ENCODE data around the gene COPZ1. TPM values are rescaled to one million over a fixed set of nuclear protein-coding genes. Genes with fewer than 3 reads are reported as not detected.
A peak's percentile ranks its signal among the peaks of the same experiment; 100 is the strongest.

The COPZ1 gene
- total and polyA plus RNA-seq, 4 donors = 98.8 to 163 (median 136) TPM

GRCh38 chr12:54390668-54391551, 66.0 kb downstream of the COPZ1 start:
- Histone ChIP-seq H3K9me3 (ENCODE audit: control insufficient read depth in 4 of 4, insufficient read depth in 3 of 4, low read length in 3 of 4) (no peaks in the 10 kb centered on the region), H3K27ac (ENCODE audit: low read depth in 1 of 2, low read length in 1 of 2) (no peak overlapping the region), H3K36me3 (ENCODE audit: control insufficient read depth in 4 of 4, insufficient read depth in 4 of 4, low read length in 4 of 4) (peaks cover 0 to 18% (median 3%) of the 10 kb centered on the region in 4 donors), H3K9ac (ENCODE audit: insufficient read depth in 1 of 2, low read length in 2 of 2) (no peak overlapping the region), H3K27me3 (ENCODE audit: control insufficient read depth in 3 of 3, insufficient read depth in 3 of 3, low read length in 2 of 3) (no peaks in the 10 kb centered on the region), H3K4me1 (ENCODE audit: control insufficient read depth in 5 of 5, insufficient read depth in 5 of 5, low read length in 5 of 5) (peaks cover 0 to 21% (median 7%) of the 10 kb centered on the region in 5 donors), H3K4me3 (no peak overlapping the region)
- TF ChIP-seq CTCF (IDR thresholded peaks at IDR 0.05; ENCODE audit: control extremely low read depth, extremely low read depth) = no peak
- 28 to 29% methylated on average over 35 to 51 of the region's 51 CpGs for WGBS, 2 donors
- ATAC-seq (ENCODE audit: insufficient read depth, low FRiP score) = no peak
- DNase-seq = peak in 1 of 3 donors; percentile 54

GRCh38 chr12:54392485-54393206, 67.7 kb downstream of the COPZ1 start:
- DNase-seq (no peak), ATAC-seq (ENCODE audit: insufficient read depth, low FRiP score) (no peak)
- Histone ChIP-seq H3K27ac (ENCODE audit: low read depth in 1 of 2, low read length in 1 of 2) (no peak overlapping the region), H3K4me1 (ENCODE audit: control insufficient read depth in 5 of 5, insufficient read depth in 5 of 5, low read length in 5 of 5) (peaks cover 0 to 14% (median 1%) of the 10 kb centered on the region in 5 donors), H3K9me3 (ENCODE audit: control insufficient read depth in 4 of 4, insufficient read depth in 3 of 4, low read length in 3 of 4) (no peaks in the 10 kb centered on the region), H3K36me3 (ENCODE audit: control insufficient read depth in 4 of 4, insufficient read depth in 4 of 4, low read length in 4 of 4) (peaks cover 11 to 31% (median 16%) of the 10 kb centered on the region in 4 donors), H3K4me3 (no peak overlapping the region), H3K27me3 (ENCODE audit: control insufficient read depth in 3 of 3, insufficient read depth in 3 of 3, low read length in 2 of 3) (no peaks in the 10 kb centered on the region), H3K9ac (ENCODE audit: insufficient read depth in 1 of 2, low read length in 2 of 2) (no peak overlapping the region)
- 81 to 86% methylated on average over 8 of the region's 8 CpGs for WGBS, 2 donors
- TF ChIP-seq CTCF (IDR thresholded peaks at IDR 0.05; ENCODE audit: control extremely low read depth, extremely low read depth) = no peak

GRCh38 chr12:54393207-54393609, 68.3 kb downstream of the COPZ1 start:
- Histone ChIP-seq H3K9ac (ENCODE audit: insufficient read depth in 1 of 2, low read length in 2 of 2) (no peak overlapping the region), H3K9me3 (ENCODE audit: control insufficient read depth in 4 of 4, insufficient read depth in 3 of 4, low read length in 3 of 4) (no peaks in the 10 kb centered on the region), H3K4me1 (ENCODE audit: control insufficient read depth in 5 of 5, insufficient read depth in 5 of 5, low read length in 5 of 5) (peaks cover 0 to 9% (median 1%) of the 10 kb centered on the region in 5 donors), H3K27ac (ENCODE audit: low read depth in 1 of 2, low read length in 1 of 2) (no peak overlapping the region), H3K36me3 (ENCODE audit: control insufficient read depth in 4 of 4, insufficient read depth in 4 of 4, low read length in 4 of 4) (peaks cover 14 to 35% (median 18%) of the 10 kb centered on the region in 4 donors), H3K27me3 (ENCODE audit: control insufficient read depth in 3 of 3, insufficient read depth in 3 of 3, low read length in 2 of 3) (no peaks in the 10 kb centered on the region), H3K4me3 (no peak overlapping the region)
- no peak for TF ChIP-seq CTCF (IDR thresholded peaks at IDR 0.05; ENCODE audit: control extremely low read depth, extremely low read depth)
- 41 to 65% methylated on average over 6 of the region's 6 CpGs for WGBS, 2 donors
- ATAC-seq (ENCODE audit: insufficient read depth, low FRiP score) (no peak), DNase-seq (no peak)
